ENCODE measurements around the gene NECTIN1.

The NECTIN1 gene

DNA sequence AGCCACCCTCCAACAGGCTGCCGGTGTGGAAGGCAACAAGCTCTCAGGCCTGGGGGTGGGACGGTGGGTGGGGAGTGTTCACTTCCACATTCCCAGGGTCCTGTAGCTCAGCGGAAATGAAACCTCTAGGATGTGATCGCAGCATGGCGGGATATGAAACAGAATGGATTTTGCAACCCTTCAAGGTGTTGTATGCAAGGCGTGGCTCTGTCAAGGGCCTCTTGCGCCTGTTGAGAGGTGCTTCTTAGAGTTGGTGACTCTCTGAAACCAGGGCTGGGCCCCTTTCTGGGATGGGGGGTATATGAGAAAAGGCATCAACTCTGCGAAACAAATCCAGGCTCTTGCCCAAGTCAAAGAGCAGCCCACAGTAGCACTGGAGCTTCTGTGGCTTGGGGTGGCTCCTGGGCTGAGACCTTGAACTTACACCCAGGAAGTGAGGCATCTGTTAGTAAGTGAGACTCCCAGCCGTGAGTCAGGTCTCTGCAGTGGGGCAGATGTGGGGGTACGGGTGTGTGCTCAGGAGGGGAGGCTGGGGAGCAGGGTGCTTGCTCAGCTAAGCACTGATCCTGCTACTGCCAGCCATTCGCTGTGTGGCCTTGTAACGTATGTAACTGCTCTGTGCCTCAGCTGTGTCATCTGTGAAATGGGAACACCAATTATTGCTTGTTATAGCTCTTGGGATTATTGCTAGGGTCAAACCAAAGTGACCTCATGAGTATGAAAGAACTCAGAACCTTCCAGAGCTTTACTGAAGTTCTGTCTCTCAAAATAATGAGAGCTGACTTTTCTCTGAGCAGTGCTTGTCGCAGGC lies 28.3 kb downstream of the NECTIN1 start:
- DNase-seq (ENCODE audit: low read depth), result no peak
- no peak overlapping the region for H3K4me3 ChIP-seq (replicated peaks; ENCODE audit: low read depth, low read length)
- TF ChIP-seq, protein P1, sequence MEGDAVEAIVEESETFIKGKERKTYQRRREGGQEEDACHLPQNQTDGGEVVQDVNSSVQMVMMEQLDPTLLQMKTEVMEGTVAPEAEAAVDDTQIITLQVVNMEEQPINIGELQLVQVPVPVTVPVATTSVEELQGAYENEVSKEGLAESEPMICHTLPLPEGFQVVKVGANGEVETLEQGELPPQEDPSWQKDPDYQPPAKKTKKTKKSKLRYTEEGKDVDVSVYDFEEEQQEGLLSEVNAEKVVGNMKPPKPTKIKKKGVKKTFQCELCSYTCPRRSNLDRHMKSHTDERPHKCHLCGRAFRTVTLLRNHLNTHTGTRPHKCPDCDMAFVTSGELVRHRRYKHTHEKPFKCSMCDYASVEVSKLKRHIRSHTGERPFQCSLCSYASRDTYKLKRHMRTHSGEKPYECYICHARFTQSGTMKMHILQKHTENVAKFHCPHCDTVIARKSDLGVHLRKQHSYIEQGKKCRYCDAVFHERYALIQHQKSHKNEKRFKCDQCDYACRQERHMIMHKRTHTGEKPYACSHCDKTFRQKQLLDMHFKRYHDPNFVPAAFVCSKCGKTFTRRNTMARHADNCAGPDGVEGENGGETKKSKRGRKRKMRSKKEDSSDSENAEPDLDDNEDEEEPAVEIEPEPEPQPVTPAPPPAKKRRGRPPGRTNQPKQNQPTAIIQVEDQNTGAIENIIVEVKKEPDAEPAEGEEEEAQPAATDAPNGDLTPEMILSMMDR (IDR thresholded peaks at IDR 0.05; ENCODE audit: low read length, missing control alignments), result no peak

DNA sequence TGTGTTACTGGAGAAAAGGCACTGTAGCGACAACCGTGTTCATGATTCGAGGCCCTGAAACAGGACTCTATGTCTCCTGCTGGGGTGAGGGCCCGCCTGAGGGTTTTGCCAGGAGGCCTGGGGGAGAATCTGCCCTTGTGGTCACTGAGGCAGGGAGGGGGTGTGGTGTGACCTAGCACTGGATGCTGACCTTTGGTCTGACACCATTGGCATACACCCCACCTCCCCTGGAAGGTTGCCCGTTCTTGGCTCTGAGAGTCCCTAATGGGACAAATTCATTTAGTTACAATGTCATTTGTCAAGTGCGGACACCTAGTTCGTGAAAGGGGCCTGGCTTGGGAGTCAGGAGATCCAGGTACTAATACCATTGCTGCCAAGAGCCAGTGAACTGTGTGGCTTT lies 29.0 kb downstream of the NECTIN1 start:
- DNase-seq (ENCODE audit: low read depth), result no peak

DNA sequence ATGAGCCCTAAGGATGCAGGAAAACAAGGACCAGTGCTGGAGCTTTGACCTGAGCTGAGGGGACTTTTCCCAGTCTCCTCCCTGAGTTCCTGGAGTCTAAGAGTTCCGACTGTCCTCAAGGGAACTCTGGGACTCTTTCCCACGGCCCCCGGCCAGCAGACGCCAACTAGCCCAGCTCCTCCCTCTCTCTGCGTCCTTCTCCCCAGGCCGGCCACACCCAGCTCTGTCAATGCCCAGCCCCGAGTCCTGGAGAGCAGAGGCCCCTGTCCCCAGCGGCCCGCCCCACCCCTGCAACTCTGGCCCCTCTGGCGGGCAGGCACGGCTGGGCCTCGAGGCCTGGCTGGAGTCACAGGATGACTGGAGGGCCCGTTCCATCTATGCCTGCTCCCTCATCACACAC lies 29.8 kb downstream of the NECTIN1 start:
- H3K4me3 ChIP-seq (replicated peaks; ENCODE audit: low read depth, low read length), result no peak overlapping the region
- DNase-seq (ENCODE audit: low read depth), result peak; percentile 31
- TF ChIP-seq, protein P1 (IDR thresholded peaks at IDR 0.05; ENCODE audit: low read length, missing control alignments), result no peak

More for the DNA sequence above, 29.0 kb downstream of the NECTIN1 start:
- H3K4me3 ChIP-seq (replicated peaks; ENCODE audit: low read depth, low read length), result no peak overlapping the region
- TF ChIP-seq, protein P1 (IDR thresholded peaks at IDR 0.05; ENCODE audit: low read length, missing control alignments), result no peak

DNA sequence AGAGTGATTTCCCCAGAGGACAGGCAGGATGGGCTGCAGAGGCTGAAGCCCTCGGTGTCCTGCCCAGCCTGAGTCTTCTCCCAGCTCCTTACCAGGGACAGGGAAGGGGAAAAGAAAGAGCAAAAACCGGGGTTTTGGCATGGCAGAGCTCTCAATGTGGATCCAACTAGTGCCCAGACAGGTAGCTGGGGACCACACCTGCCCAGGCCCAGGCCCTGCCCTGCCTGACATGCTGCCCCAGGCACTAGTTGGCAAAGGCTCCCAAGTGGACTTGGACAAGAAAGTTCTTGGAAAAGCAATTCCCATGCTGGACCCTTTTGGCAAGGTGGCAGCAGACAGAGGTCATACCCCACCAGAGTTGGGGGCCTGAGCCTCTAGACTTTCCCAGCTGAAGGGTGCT lies 31.1 kb downstream of the NECTIN1 start:
- H3K4me3 ChIP-seq (replicated peaks; ENCODE audit: low read depth, low read length), result no peak overlapping the region
- TF ChIP-seq, protein P1 (IDR thresholded peaks at IDR 0.05; ENCODE audit: low read length, missing control alignments), result no peak
- DNase-seq (ENCODE audit: low read depth), result no peak

DNA sequence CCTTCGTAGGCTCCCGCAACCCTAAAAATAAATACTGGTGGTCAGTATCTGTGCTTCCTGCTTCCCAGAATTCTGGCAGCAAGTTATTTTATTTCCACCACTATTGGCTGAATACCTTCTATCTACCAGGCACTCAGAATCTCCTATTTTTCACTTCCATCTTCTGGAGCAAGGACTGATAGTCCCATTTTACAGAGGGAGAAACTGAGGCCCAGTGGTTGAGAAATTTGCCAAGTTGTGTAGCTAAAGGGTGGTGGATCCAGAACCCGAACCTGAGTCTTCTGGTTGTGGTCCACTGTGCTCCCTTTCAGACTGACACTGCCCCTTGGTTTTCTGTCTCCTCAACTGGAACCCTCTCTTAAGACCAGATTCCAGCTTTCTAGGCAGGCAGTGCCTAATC lies 31.6 kb downstream of the NECTIN1 start:
- no peak for DNase-seq (ENCODE audit: low read depth)
- TF ChIP-seq, protein P1 (IDR thresholded peaks at IDR 0.05; ENCODE audit: low read length, missing control alignments), result no peak
- H3K4me3 ChIP-seq (replicated peaks; ENCODE audit: low read depth, low read length), result no peak overlapping the region

DNA sequence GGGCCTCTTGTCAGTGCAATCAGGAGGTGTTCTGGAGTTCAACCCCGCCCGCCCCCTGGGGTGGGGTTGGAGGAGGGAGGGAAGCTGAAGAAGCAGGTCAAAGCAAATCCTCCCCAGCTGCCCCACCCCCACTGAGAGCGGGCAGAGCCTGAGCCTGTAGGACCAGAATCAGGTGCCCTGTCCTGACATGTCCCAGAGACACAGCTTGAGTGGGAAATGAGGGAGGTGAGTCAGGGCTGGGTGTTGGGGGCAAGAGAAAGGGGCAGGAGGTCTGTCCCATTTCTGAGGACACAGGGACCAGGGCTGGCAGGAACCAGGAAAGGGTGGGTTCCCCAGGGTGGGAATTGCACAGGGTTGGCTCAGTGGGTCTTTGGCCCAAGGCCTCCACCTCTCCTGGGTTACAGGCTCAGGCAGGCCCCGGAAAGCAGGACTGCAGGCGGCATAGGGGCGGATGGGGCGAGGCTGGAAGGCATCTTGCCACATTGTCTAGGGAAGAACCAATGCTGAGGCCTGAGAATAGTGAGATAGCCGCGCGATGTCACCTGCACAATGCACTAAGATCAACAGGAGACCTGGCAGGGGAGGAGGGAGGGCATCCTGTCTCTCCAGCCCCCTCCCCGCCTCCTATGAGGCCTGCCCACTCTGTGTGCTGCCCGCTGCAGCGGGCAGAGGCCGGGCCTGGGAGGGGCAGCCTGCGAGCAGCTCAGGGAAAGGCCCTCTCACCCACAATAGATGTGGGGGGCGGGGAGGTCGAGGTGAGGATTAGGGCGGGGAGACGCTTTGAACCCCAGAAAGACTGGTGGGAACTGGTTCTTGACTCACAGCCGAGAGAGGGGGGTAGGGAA lies 32.4 kb downstream of the NECTIN1 start:
- no peak overlapping the region for H3K4me3 ChIP-seq (replicated peaks; ENCODE audit: low read depth, low read length)

More for the DNA sequence above, 32.4 kb downstream of the NECTIN1 start:
- no peak for DNase-seq (ENCODE audit: low read depth)
- TF ChIP-seq, protein P1 (IDR thresholded peaks at IDR 0.05; ENCODE audit: low read length, missing control alignments), result no peak
